Spleen (tissue), 11 donors: ENCODE results near the gene ID4. TPM values are rescaled to one million over a fixed set of nuclear protein-coding genes. Genes with fewer than 3 reads are reported as not detected.

ENCODE experiments used
- DNase-seq: peaks from one replicate; pipeline ENCODE4 v3.0.0-alpha.2; 2020
- H3K27ac ChIP-seq, 8 donors: fragments of 200-600 bp; sonication (generic) in 7 of 8; 1 replicate in 4 of 8; 2 replicates in 4 of 8; pipeline versions ENCODE4 v1.5.0 to v1.8.0; 2016 to 2021; ENCODE audit warnings: inconsistent platforms in 4 of 8, mild to moderate bottlenecking in 4 of 8, moderate library complexity in 1 of 8
- H3K27me3 ChIP-seq, 7 donors: fragments of 200-600 bp; sonication (generic) in 6 of 7; replicated peaks in 1 of 7; 1 replicate in 4 of 7; 2 replicates in 3 of 7; pipeline versions ENCODE4 v1.5.0 to v1.8.0; 2016 to 2021; ENCODE audit warnings: inconsistent platforms in 3 of 7, mild to moderate bottlenecking in 1 of 7
- H3K36me3 ChIP-seq, 6 donors: fragments of 200-600 bp; sonication (generic) in 5 of 6; 1 replicate in 4 of 6; 2 replicates in 2 of 6; pipeline versions ENCODE4 v1.5.0 to v1.8.0; 2016 to 2021; ENCODE audit warnings: inconsistent platforms in 2 of 6
- H3K4me1 ChIP-seq, 6 donors: fragments of 200-600 bp; sonication (generic) in 5 of 6; 1 replicate in 3 of 6; 2 replicates in 3 of 6; pipeline versions ENCODE4 v1.5.0 to v1.8.0; 2016 to 2021; ENCODE audit warnings: inconsistent platforms in 3 of 6
- H3K4me3 ChIP-seq, 8 donors: fragments of 200-600 bp; sonication (generic) in 7 of 8; 1 replicate in 4 of 8; 2 replicates in 4 of 8; pipeline versions ENCODE4 v1.5.0 to v1.8.0; 2016 to 2021; ENCODE audit warnings: inconsistent platforms in 4 of 8, mild to moderate bottlenecking in 4 of 8, moderate library complexity in 2 of 8
- H3K9me3 ChIP-seq, 8 donors: fragments of 200-600 bp; sonication (generic) in 7 of 8; 1 replicate in 4 of 8; 2 replicates in 4 of 8; pipeline versions ENCODE4 v1.5.0 to v1.8.0; 2016 to 2021; ENCODE audit warnings: inconsistent platforms in 4 of 8
- CTCF ChIP-seq, 11 experiments: fragments of 200-600 bp in 7 of 11; fragments of 450-650 bp in 4 of 11; sonication (generic) in 4 of 11; IDR thresholded peaks in 8 of 11; conservative IDR thresholded peaks in 3 of 11; 1 replicate in 7 of 11; 2 replicates in 4 of 11; pipeline versions ENCODE4 v1.4.0 to v1.8.0; 2016 to 2021; ENCODE audit warnings: antibody characterized with exemption in 11 of 11, inconsistent platforms in 4 of 11, mild to moderate bottlenecking in 1 of 11
- POLR2A ChIP-seq, 3 donors: fragments of 450-650 bp; IDR thresholded peaks; one replicate each; pipeline ENCODE4 v1.5.1; 2017; ENCODE audit warnings: antibody characterized with exemption in 3 of 3, mild to moderate bottlenecking in 1 of 3
- POLR2AphosphoS5 ChIP-seq, 3 donors: sonication (generic); formaldehyde crosslinking; IDR thresholded peaks; one replicate each; pipeline ENCODE4 v1.5.1; 2017; ENCODE audit warnings: antibody characterized with exemption in 3 of 3
- WGBS, 5 donors: extraction: QIAGEN DNeasy Blood & Tissue Kit in 3 of 5; methylation state at CpG; one replicate each; pipeline versions ENCODE4 v1.1.5 to v1.1.7; 2013 to 2018; 5-methylcytosine and 5-hydroxymethylcytosine counted together
- intact Hi-C: fragments of 100-400 bp; cut with DNase I; formaldehyde crosslinking; loops from one replicate; pipeline ENCODE4 v1.15.0; 2023; ENCODE audit warnings: low total_unique reads
- polyA plus RNA-seq, 3 donors: library from polyadenylated mRNA; stranded (reverse); fragments of 200-250 nt; gene quantifications; one replicate each; pipeline ENCODE4 v1.2.1, GENCODE V29; 2013
- total RNA-seq, 7 donors: library from RNA; depleted of rRNA in 3 of 7; stranded (reverse); fragments of >200 nt in 3 of 7; fragmentation: NEBNext Ultra II Directional in 4 of 7; extraction: Animal tissue kit (Norgen Biotek cat#: 25700) in 4 of 7; gene quantifications; one replicate each; pipeline versions ENCODE4 v1.1.0 to v1.2.1, GENCODE V29; 2016 to 2021
- donor health status: healthy with polysubstance abuse.
- donor health status: DM: no; HTN: no; CAD: no; lungs with moderate emphysema.
- donor health status: DM: no; HTN: no; CAD: no.
- donor health status: Bipolar disorder and iron deficiency.
- donor health status: healthy.
- donor health status: DM: no; HTN: no; CAD: no.
- donor health status: DM: yes; HTN: yes; CAD: no.

Gene ID4
- total and polyA plus RNA-seq, 10 donors, result 7.8 to 29.1 (median 15.7) TPM

GRCh38 chr6:19805129-19805481, 32.1 kb upstream of the ID4 start:
- peaks cover 3 to 22% (median 18%) of the 10 kb centered on the region in 6 donors for H3K4me1 ChIP-seq
- no peaks in the 10 kb centered on the region for H3K36me3 ChIP-seq
- H3K27me3 ChIP-seq, result peaks cover 0 to 47% (median 12%) of the 10 kb centered on the region in 7 donors
- DNase-seq, result no peak
- peak overlapping the region; percentile 21 to 65 (median 41) for H3K4me3 ChIP-seq
- intact Hi-C loops, result no loop called here
- 16 to 26% (median 22%) methylated on average over 6 of the region's 6 CpGs for WGBS, 5 donors
- no peak for TF ChIP-seq POLR2A (IDR thresholded peaks at IDR 0.05)
- no peak for TF ChIP-seq POLR2AphosphoS5 (IDR thresholded peaks at IDR 0.05)
- TF ChIP-seq CTCF (IDR thresholded peaks at IDR 0.05 in 8 of 11, conservative IDR thresholded peaks at IDR 0.05 in 3 of 11), result no peak
- H3K27ac ChIP-seq, result peak overlapping the region; percentile 48 to 87 (median 81)
- H3K9me3 ChIP-seq, result no peaks in the 10 kb centered on the region

GRCh38 chr6:19806971-19807396, 30.2 kb upstream of the ID4 start:
- WGBS, 5 donors, result 90 to 96% (median 92%) methylated on average over 12 to 21 of the region's 21 CpGs
- H3K9me3 ChIP-seq, result no peaks in the 10 kb centered on the region
- H3K27me3 ChIP-seq, result peaks cover 0 to 59% (median 12%) of the 10 kb centered on the region in 7 donors
- H3K36me3 ChIP-seq, result no peaks in the 10 kb centered on the region
- TF ChIP-seq POLR2AphosphoS5 (IDR thresholded peaks at IDR 0.05) (no peak), CTCF (IDR thresholded peaks at IDR 0.05 in 8 of 11, conservative IDR thresholded peaks at IDR 0.05 in 3 of 11) (no peak), POLR2A (IDR thresholded peaks at IDR 0.05) (no peak)
- H3K27ac ChIP-seq, result no peak overlapping the region
- H3K4me1 ChIP-seq, result peaks cover 3 to 22% (median 18%) of the 10 kb centered on the region in 6 donors
- DNase-seq, result peak; percentile 59
- intact Hi-C loops, result no loop called here
- no peak overlapping the region for H3K4me3 ChIP-seq

- intact Hi-C loops, result no loop called here
- TF ChIP-seq POLR2A (IDR thresholded peaks at IDR 0.05) (no peak), CTCF (IDR thresholded peaks at IDR 0.05 in 8 of 11, conservative IDR thresholded peaks at IDR 0.05 in 3 of 11) (no peak), POLR2AphosphoS5 (IDR thresholded peaks at IDR 0.05) (no peak)
- WGBS, 5 donors, result 75 to 84% (median 78%) methylated on average over 11 of the region's 11 CpGs
These were observed 25.6 kb upstream of the ID4 start for GRCh38 chr6:19811397-19812079.

GRCh38 chr6:19812512-19813119, 24.6 kb upstream of the ID4 start:
- TF ChIP-seq POLR2AphosphoS5 (IDR thresholded peaks at IDR 0.05) (no peak), POLR2A (IDR thresholded peaks at IDR 0.05) (no peak), CTCF (IDR thresholded peaks at IDR 0.05 in 8 of 11, conservative IDR thresholded peaks at IDR 0.05 in 3 of 11) (peak in 7 of 11 experiments; percentile 6 to 44 (median 24))
- peaks cover 0 to 16% (median 3%) of the 10 kb centered on the region in 8 donors for H3K9me3 ChIP-seq
- no peaks in the 10 kb centered on the region for H3K4me1 ChIP-seq
- H3K27ac ChIP-seq, result no peak overlapping the region
- WGBS, 5 donors, result 46 to 67% (median 62%) methylated on average over 6 of the region's 6 CpGs
- H3K4me3 ChIP-seq, result no peak overlapping the region
- H3K36me3 ChIP-seq, result no peaks in the 10 kb centered on the region
- intact Hi-C loops, result no loop called here
- peaks cover 0 to 12% (median 0%) of the 10 kb centered on the region in 7 donors for H3K27me3 ChIP-seq
- no peak for DNase-seq

More at GRCh38 chr6:19811397-19812079, 25.6 kb upstream of the ID4 start:
- no peaks in the 10 kb centered on the region for H3K36me3 ChIP-seq
- H3K4me3 ChIP-seq, result no peak overlapping the region
- peaks cover 0 to 21% (median 0%) of the 10 kb centered on the region in 7 donors for H3K27me3 ChIP-seq
- DNase-seq, result no peak
- no peaks in the 10 kb centered on the region for H3K4me1 ChIP-seq
- no peak overlapping the region for H3K27ac ChIP-seq
- peaks cover 0 to 6% (median under 1%) of the 10 kb centered on the region in 8 donors for H3K9me3 ChIP-seq
